ENCODE measurements around the gene PLD1.
A peak's percentile ranks its signal among the peaks of the same experiment; 100 is the strongest.

Gene PLD1

GRCh38 chr3:171831936-171832335, 21.7 kb upstream of the PLD1 start:
- H3K4me3 ChIP-seq (ENCODE audit: low read depth, low read length): no peak overlapping the region
- no peak for TF ChIP-seq CTCF (IDR thresholded peaks at IDR 0.05; ENCODE audit: borderline replicate concordance, insufficient read depth, low read depth, low read length)

GRCh38 chr3:171830518-171830875, 20.2 kb upstream of the PLD1 start:
- no peak for TF ChIP-seq CTCF (IDR thresholded peaks at IDR 0.05; ENCODE audit: borderline replicate concordance, insufficient read depth, low read depth, low read length)

GRCh38 chr3:171829841-171830517, 19.7 kb upstream of the PLD1 start:
- no peak overlapping the region for H3K4me3 ChIP-seq (ENCODE audit: low read depth, low read length)
- TF ChIP-seq CTCF (IDR thresholded peaks at IDR 0.05; ENCODE audit: borderline replicate concordance, insufficient read depth, low read depth, low read length): peak; percentile 78

More at GRCh38 chr3:171830518-171830875, 20.2 kb upstream of the PLD1 start:
- no peak overlapping the region for H3K4me3 ChIP-seq (ENCODE audit: low read depth, low read length)

GRCh38 chr3:171828902-171829770, 18.9 kb upstream of the PLD1 start:
- TF ChIP-seq CTCF (IDR thresholded peaks at IDR 0.05; ENCODE audit: borderline replicate concordance, insufficient read depth, low read depth, low read length): no peak
- H3K4me3 ChIP-seq (ENCODE audit: low read depth, low read length): no peak overlapping the region

GRCh38 chr3:171827836-171828458, 17.7 kb upstream of the PLD1 start:
- H3K4me3 ChIP-seq (ENCODE audit: low read depth, low read length): no peak overlapping the region
- TF ChIP-seq CTCF (IDR thresholded peaks at IDR 0.05; ENCODE audit: borderline replicate concordance, insufficient read depth, low read depth, low read length): no peak

- no peak for TF ChIP-seq CTCF (IDR thresholded peaks at IDR 0.05; ENCODE audit: borderline replicate concordance, insufficient read depth, low read depth, low read length)
- H3K4me3 ChIP-seq (ENCODE audit: low read depth, low read length): no peak overlapping the region
These were observed 17.1 kb upstream of the PLD1 start for GRCh38 chr3:171827385-171827784.

Data from GM12875 (cell line).